Skeletal muscle tissue (tissue), 4 donors: ENCODE results near the gene BZW1. TPM values are rescaled to one million over a fixed set of nuclear protein-coding genes. Genes with fewer than 3 reads are reported as not detected.
"Not testable (repeated sequence)": the region's sequence is repeated elsewhere in the genome, so short reads cannot be mapped to it uniquely, and the experiment has no call there.

Experiments used
- H3K27ac ChIP-seq: one replicate; pipeline ENCODE4 v1.7.0; 2013; ENCODE audit warnings: mild to moderate bottlenecking, low read depth, low read length, inconsistent platforms
- H3K27me3 ChIP-seq, 3 donors: one replicate each; pipeline ENCODE4 v1.7.0; 2013; ENCODE audit warnings: low read length in 3 of 3; ENCODE audit not compliant: control insufficient read depth in 3 of 3, insufficient read depth in 3 of 3
- H3K36me3 ChIP-seq, 3 donors: one replicate each; pipeline ENCODE4 v1.7.0; 2013; ENCODE audit warnings: low read length in 3 of 3; ENCODE audit not compliant: control insufficient read depth in 3 of 3, insufficient read depth in 3 of 3
- H3K4me1 ChIP-seq, 3 donors: one replicate each; pipeline ENCODE4 v1.7.0; 2013; ENCODE audit warnings: low read length in 3 of 3, mild to moderate bottlenecking in 3 of 3; ENCODE audit not compliant: control insufficient read depth in 3 of 3, insufficient read depth in 3 of 3
- H3K4me3 ChIP-seq, 3 donors: one replicate each; pipeline ENCODE4 v1.7.0; 2013; ENCODE audit warnings: low read length in 3 of 3
- H3K9ac ChIP-seq, 3 donors: one replicate each; pipeline ENCODE4 v1.7.0; 2013; ENCODE audit warnings: low read length in 3 of 3, mild to moderate bottlenecking in 3 of 3, moderate library complexity in 2 of 3, low read depth in 1 of 3
- H3K9me3 ChIP-seq, 3 donors: one replicate each; pipeline ENCODE4 v1.7.0; 2013; ENCODE audit warnings: low read length in 3 of 3; ENCODE audit not compliant: control insufficient read depth in 3 of 3
- total RNA-seq: library from RNA; depleted of rRNA; stranded (reverse); fragments of >200 nt; gene quantifications from one replicate; pipeline ENCODE4 v1.2.3, GENCODE V29; 2014
- donor health status: Osteomylitis.

BZW1 gene
- total RNA-seq, 1 donor from 2014 or later = 180 TPM

GRCh38 chr2:200809506-200810251, 2.0 kb upstream of the BZW1 start:
- H3K36me3 ChIP-seq = peaks cover 6 to 8% (median 7%) of the 10 kb centered on the region in 3 donors
- no peaks in the 10 kb centered on the region for H3K27me3 ChIP-seq
- peak overlapping the region; percentile 99 for H3K27ac ChIP-seq
- H3K9me3 ChIP-seq = no peaks in the 10 kb centered on the region
- peaks cover 23 to 34% (median 25%) of the 10 kb centered on the region in 3 donors for H3K4me1 ChIP-seq
- H3K9ac ChIP-seq = no peak overlapping the region
- H3K4me3 ChIP-seq = no peak overlapping the region

- peaks cover 28 to 34% (median 29%) of the 10 kb centered on the region in 3 donors for H3K4me1 ChIP-seq
- H3K9ac ChIP-seq = peak overlapping the region; percentile 80 to 86 (median 83)
- H3K9me3 ChIP-seq = no peaks in the 10 kb centered on the region
- no peaks in the 10 kb centered on the region for H3K27me3 ChIP-seq
- peak overlapping the region; percentile 99 for H3K27ac ChIP-seq
- peaks cover 7 to 13% (median 13%) of the 10 kb centered on the region in 3 donors for H3K36me3 ChIP-seq
- peak overlapping the region; percentile 84 to 89 (median 84) for H3K4me3 ChIP-seq
These were observed 1.3 kb upstream of the BZW1 start for GRCh38 chr2:200810252-200810997.

- H3K9ac ChIP-seq = peak overlapping the region; percentile 80 to 86 (median 83)
- H3K27me3 ChIP-seq = no peaks in the 10 kb centered on the region
- peak overlapping the region; percentile 99 for H3K27ac ChIP-seq
- H3K9me3 ChIP-seq = no peaks in the 10 kb centered on the region
- peaks cover 28 to 34% (median 29%) of the 10 kb centered on the region in 3 donors for H3K4me1 ChIP-seq
- peaks cover 12 to 19% (median 18%) of the 10 kb centered on the region in 3 donors for H3K36me3 ChIP-seq
- H3K4me3 ChIP-seq = peak overlapping the region; percentile 84 to 89 (median 84)
These were observed 745 bp upstream of the BZW1 start for GRCh38 chr2:200810998-200811332.

- Histone ChIP-seq H3K9me3 (no peaks in the 10 kb centered on the region), H3K27me3 (no peaks in the 10 kb centered on the region), H3K36me3 (peaks cover 23 to 32% (median 32%) of the 10 kb centered on the region in 3 donors), H3K9ac (peak overlapping the region; percentile 93 to 95 (median 94)), H3K4me1 (peaks cover 28 to 34% (median 29%) of the 10 kb centered on the region in 3 donors), H3K27ac (peak overlapping the region; percentile 99), H3K4me3 (peak overlapping the region; percentile 86 to 91 (median 89))
These were observed 662 bp downstream of the BZW1 start for GRCh38 chr2:200812122-200813022.

GRCh38 chr2:200814276-200814815, 2.6 kb downstream of the BZW1 start:
- Histone ChIP-seq H3K4me1 (peaks cover 28 to 34% (median 29%) of the 10 kb centered on the region in 3 donors), H3K27ac (no peak overlapping the region), H3K9me3 (no peaks in the 10 kb centered on the region), H3K36me3 (peaks cover 36 to 51% (median 51%) of the 10 kb centered on the region in 3 donors), H3K9ac (peak overlapping the region in 2 of 3 donors; percentile 93 to 95), H3K27me3 (no peaks in the 10 kb centered on the region), H3K4me3 (no peak overlapping the region)

- Histone ChIP-seq H3K27ac (no peak overlapping the region), H3K36me3 (peaks cover 40 to 56% (median 56%) of the 10 kb centered on the region in 3 donors), H3K27me3 (no peaks in the 10 kb centered on the region), H3K9me3 (no peaks in the 10 kb centered on the region), H3K9ac (peak overlapping the region in 1 of 3 donors; percentile 25), H3K4me1 (peaks cover 28 to 34% (median 29%) of the 10 kb centered on the region in 3 donors), H3K4me3 (no peak overlapping the region)
These were observed 3.2 kb downstream of the BZW1 start for GRCh38 chr2:200814917-200815316.

- not testable (repeated sequence) for H3K9ac ChIP-seq, H3K27me3 ChIP-seq, H3K4me3 ChIP-seq, H3K27ac ChIP-seq, H3K9me3 ChIP-seq
- Histone ChIP-seq H3K36me3 (peaks cover 54 to 75% (median 74%) of the 10 kb centered on the region in 3 donors), H3K4me1 (peaks cover 10 to 13% (median 11%) of the 10 kb centered on the region in 3 donors)
These were observed 7.0 kb downstream of the BZW1 start for GRCh38 chr2:200818732-200819131.

GRCh38 chr2:200820573-200821234, 9.0 kb downstream of the BZW1 start:
- Histone ChIP-seq H3K27me3 (no peaks in the 10 kb centered on the region), H3K27ac (no peak overlapping the region), H3K4me1 (no peaks in the 10 kb centered on the region), H3K9ac (no peak overlapping the region), H3K36me3 (peaks cover 44 to 63% (median 58%) of the 10 kb centered on the region in 3 donors), H3K9me3 (no peaks in the 10 kb centered on the region), H3K4me3 (no peak overlapping the region)

GRCh38 chr2:200821686-200822245, 10.1 kb downstream of the BZW1 start:
- Histone ChIP-seq H3K36me3 (peaks cover 35 to 52% (median 48%) of the 10 kb centered on the region in 3 donors), H3K27me3 (no peaks in the 10 kb centered on the region), H3K4me3 (no peak overlapping the region), H3K4me1 (no peaks in the 10 kb centered on the region), H3K9me3 (no peaks in the 10 kb centered on the region), H3K9ac (no peak overlapping the region), H3K27ac (no peak overlapping the region)
